ENCODE measurements around the gene XXYLT1.

Gene XXYLT1

GRCh38 chr3:195139091-195139875 is 131.7 kb downstream of the XXYLT1 start:
- no peak overlapping the region for H3K4me3 ChIP-seq (ENCODE audit: low read depth, low read length)
- CTCF ChIA-PET = interaction anchor here (0.6 to 1.0 kb wide), 3 partner anchors 9 to 456 kb away, joined by 3 read pairs; partner anchors contain the start of gene XXYLT1
- DNase-seq (ENCODE audit: low read depth, low spot score) = no peak
- POLR2A ChIA-PET = no interaction called here
- TF ChIP-seq CTCF (IDR thresholded peaks at IDR 0.05; ENCODE audit: insufficient read depth, low read length, missing control alignments) = no peak

- H3K4me3 ChIP-seq (ENCODE audit: low read depth, low read length) = no peak overlapping the region
- POLR2A ChIA-PET = no interaction called here
- CTCF ChIA-PET = interaction anchor here (0.9 kb wide), 1 partner anchor 18 kb away, joined by 3 read pairs; no protein-coding TSS in a partner anchor
- no peak for DNase-seq (ENCODE audit: low read depth, low spot score)
- TF ChIP-seq CTCF (IDR thresholded peaks at IDR 0.05; ENCODE audit: insufficient read depth, low read length, missing control alignments) = no peak
Observed at GRCh38 chr3:195137638-195138588, 133.0 kb downstream of the XXYLT1 start.

DNA sequence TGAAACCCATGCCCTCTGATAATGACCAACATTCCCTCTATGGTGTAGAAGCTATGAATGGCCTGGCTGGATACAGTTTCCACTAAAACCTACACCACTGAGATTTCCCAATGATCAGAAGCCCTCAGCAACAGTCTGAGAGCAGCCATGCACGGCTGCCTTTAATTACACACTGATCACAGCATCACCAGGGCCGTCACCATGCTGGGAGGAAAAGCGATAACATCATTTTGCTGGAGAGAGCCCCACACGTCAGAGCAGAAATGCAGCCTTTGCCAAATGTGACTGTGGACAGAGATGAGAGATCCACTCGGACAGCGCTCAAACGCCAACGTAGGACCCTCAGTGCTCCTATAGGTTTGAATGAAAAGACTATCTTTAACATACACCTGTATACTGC is 135.0 kb downstream of the XXYLT1 start:
- H3K4me3 ChIP-seq (ENCODE audit: low read depth, low read length) = no peak overlapping the region
- no peak for TF ChIP-seq CTCF (IDR thresholded peaks at IDR 0.05; ENCODE audit: insufficient read depth, low read length, missing control alignments)
- CTCF ChIA-PET = interaction anchor here (1.0 kb wide), 1 partner anchor 12 kb away, joined by 4 read pairs; no protein-coding TSS in a partner anchor
- POLR2A ChIA-PET = no interaction called here
- no peak for DNase-seq (ENCODE audit: low read depth, low spot score)

GRCh38 chr3:195134431-195134830 is 136.5 kb downstream of the XXYLT1 start:
- POLR2A ChIA-PET = no interaction called here
- TF ChIP-seq CTCF (IDR thresholded peaks at IDR 0.05; ENCODE audit: insufficient read depth, low read length, missing control alignments) = no peak
- DNase-seq (ENCODE audit: low read depth, low spot score) = no peak
- CTCF ChIA-PET = interaction anchor here (1.0 to 2.6 kb wide), 5 partner anchors 13 to 464 kb away, joined by 3 to 24 read pairs (median 5); no protein-coding TSS in a partner anchor
- no peak overlapping the region for H3K4me3 ChIP-seq (ENCODE audit: low read depth, low read length)

- no peak overlapping the region for H3K4me3 ChIP-seq (ENCODE audit: low read depth, low read length)
- DNase-seq (ENCODE audit: low read depth, low spot score) = no peak
- ChIA-PET POLR2A (interaction anchor here (0.6 kb wide), 2 partner anchors 140 to 856 kb away, joined by 3 to 4 read pairs; no protein-coding TSS in a partner anchor), CTCF (interaction anchor here (1.0 to 2.6 kb wide), 7 partner anchors 12 to 463 kb away, joined by 3 to 24 read pairs (median 4); partner anchors contain the start of gene LSG1)
- TF ChIP-seq CTCF (IDR thresholded peaks at IDR 0.05; ENCODE audit: insufficient read depth, low read length, missing control alignments) = no peak
Observed at GRCh38 chr3:195133462-195133861, 137.5 kb downstream of the XXYLT1 start.

Data from AG04449 (cell line).